ENCODE results near the gene ZNF407. TPM values are rescaled to one million over a fixed set of nuclear protein-coding genes. Genes with fewer than 3 reads are reported as not detected.

The ZNF407 gene
- total RNA-seq, 1 donor from 2014 or later = 24.9 TPM

- H3K36me3 Mint-ChIP-seq = no peaks in the 10 kb centered on the region
- H3K27me3 Mint-ChIP-seq (ENCODE audit: low read depth) = no peaks in the 10 kb centered on the region
- H3K27ac Mint-ChIP-seq = no peak overlapping the region
- H3K4me1 Mint-ChIP-seq = peaks cover 11% of the 10 kb centered on the region
- H3K4me3 Mint-ChIP-seq = no peak overlapping the region
- no peak for DNase-seq (ENCODE audit: low spot score in 2 of 2, unreplicated experiment in 2 of 2)
- H3K9me3 Mint-ChIP-seq = no peaks in the 10 kb centered on the region
- TF ChIP-seq CTCF (IDR thresholded peaks at IDR 0.05; ENCODE audit: unreplicated experiment) = no peak
Measured at GRCh38 chr18:74870950-74871349, 273.3 kb downstream of the ZNF407 start.

GRCh38 chr18:74873629-74874028, 276.0 kb downstream of the ZNF407 start:
- Mint-ChIP-seq H3K27ac (no peak overlapping the region), H3K4me1 (peaks cover 13% of the 10 kb centered on the region), H3K9me3 (no peaks in the 10 kb centered on the region), H3K27me3 (ENCODE audit: low read depth) (no peaks in the 10 kb centered on the region), H3K36me3 (no peaks in the 10 kb centered on the region), H3K4me3 (no peak overlapping the region)
- DNase-seq (ENCODE audit: low spot score in 2 of 2, unreplicated experiment in 2 of 2) = no peak
- no peak for TF ChIP-seq CTCF (IDR thresholded peaks at IDR 0.05; ENCODE audit: unreplicated experiment)

GRCh38 chr18:74874351-74874750, 276.7 kb downstream of the ZNF407 start:
- Mint-ChIP-seq H3K27ac (no peak overlapping the region), H3K36me3 (peaks cover 3% of the 10 kb centered on the region), H3K27me3 (ENCODE audit: low read depth) (no peaks in the 10 kb centered on the region), H3K9me3 (no peaks in the 10 kb centered on the region), H3K4me1 (peaks cover 13% of the 10 kb centered on the region), H3K4me3 (no peak overlapping the region)
- no peak for TF ChIP-seq CTCF (IDR thresholded peaks at IDR 0.05; ENCODE audit: unreplicated experiment)
- no peak for DNase-seq (ENCODE audit: low spot score in 2 of 2, unreplicated experiment in 2 of 2)

GRCh38 chr18:74876630-74877243, 279.1 kb downstream of the ZNF407 start:
- DNase-seq (ENCODE audit: low spot score in 2 of 2, unreplicated experiment in 2 of 2) = no peak
- TF ChIP-seq CTCF (IDR thresholded peaks at IDR 0.05; ENCODE audit: unreplicated experiment) = no peak
- Mint-ChIP-seq H3K36me3 (peaks cover 9% of the 10 kb centered on the region), H3K4me1 (peaks cover 6% of the 10 kb centered on the region), H3K27ac (no peak overlapping the region), H3K27me3 (ENCODE audit: low read depth) (no peaks in the 10 kb centered on the region), H3K4me3 (no peak overlapping the region), H3K9me3 (peaks cover 3% of the 10 kb centered on the region)

- no peak overlapping the region for H3K4me3 Mint-ChIP-seq
- H3K27ac Mint-ChIP-seq = no peak overlapping the region
- peaks cover 3% of the 10 kb centered on the region for H3K9me3 Mint-ChIP-seq
- H3K36me3 Mint-ChIP-seq = peaks cover 13% of the 10 kb centered on the region
- no peaks in the 10 kb centered on the region for H3K27me3 Mint-ChIP-seq (ENCODE audit: low read depth)
- DNase-seq (ENCODE audit: low spot score in 2 of 2, unreplicated experiment in 2 of 2) = no peak
- H3K4me1 Mint-ChIP-seq = peaks cover 6% of the 10 kb centered on the region
- TF ChIP-seq CTCF (IDR thresholded peaks at IDR 0.05; ENCODE audit: unreplicated experiment) = no peak
Measured at GRCh38 chr18:74878267-74878666, 280.6 kb downstream of the ZNF407 start.

All from mesothelial cell of epicardium (in vitro differentiated cells).